ENCODE data around the gene GNGT2. TPM values are rescaled to one million over a fixed set of nuclear protein-coding genes. Genes with fewer than 3 reads are reported as not detected.

Gene GNGT2
- total RNA-seq, 2 experiments from 2014 or later = 40.0 to 45.4 TPM

DNA sequence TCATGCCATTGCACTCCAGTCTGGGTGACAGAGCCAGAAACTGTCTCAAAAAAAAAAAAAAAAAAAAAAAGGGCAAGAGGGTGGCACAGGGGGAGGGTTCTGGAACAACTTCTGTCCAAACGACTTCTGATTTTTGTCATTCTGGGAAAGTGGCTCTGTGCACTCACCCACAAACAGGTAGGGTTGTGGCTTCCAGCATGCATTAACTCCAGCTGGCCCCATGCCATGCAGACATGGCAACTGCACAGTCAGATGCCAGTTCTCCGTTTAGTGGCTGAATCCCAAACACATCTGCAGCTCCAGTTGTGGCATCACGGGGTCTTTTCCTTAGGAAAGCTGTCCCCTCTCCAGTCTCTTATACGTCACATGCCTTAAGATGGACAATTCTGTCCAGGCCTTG, 47.5 kb downstream of the GNGT2 start:
- CTCF ChIA-PET = interaction anchor here (1.6 kb wide), 1 partner anchor 18 kb away, joined by 8 read pairs; no protein-coding TSS in a partner anchor
- H3K27me3 Mint-ChIP-seq (ENCODE audit: low read depth) = peaks cover 28% of the 10 kb centered on the region
- no peak overlapping the region for H3K4me3 Mint-ChIP-seq
- H3K9me3 Mint-ChIP-seq (ENCODE audit: insufficient read depth) = no peaks in the 10 kb centered on the region
- no peak for ATAC-seq
- no peaks in the 10 kb centered on the region for H3K36me3 Mint-ChIP-seq (ENCODE audit: low read depth)
- no peak overlapping the region for H3K27ac Mint-ChIP-seq
- POLR2A ChIA-PET = interaction anchor here (0.7 kb wide), 1 partner anchor 72 kb away, joined by 3 read pairs; no protein-coding TSS in a partner anchor
- H3K4me1 Mint-ChIP-seq (ENCODE audit: low read depth) = no peaks in the 10 kb centered on the region
- DNase-seq = no peak

DNA sequence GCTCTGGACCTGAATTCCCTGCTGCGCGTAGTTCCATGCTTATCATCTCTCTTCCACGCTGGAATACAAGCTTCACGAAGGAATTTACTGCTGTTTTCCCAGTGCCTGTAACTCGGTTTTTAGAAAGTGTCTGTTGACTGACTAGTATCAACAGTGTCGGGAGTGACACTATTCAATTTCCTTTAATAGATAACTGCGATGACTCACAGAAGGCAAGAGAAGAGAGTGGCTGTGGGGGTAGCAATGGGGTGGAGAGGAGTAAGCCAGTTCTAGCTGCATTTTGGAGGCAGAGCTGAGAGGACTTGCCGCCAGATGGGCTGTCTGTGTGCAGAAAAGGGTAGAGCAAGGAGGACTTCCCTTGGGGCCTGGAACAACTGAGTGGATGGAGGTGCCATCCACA, 52.6 kb downstream of the GNGT2 start:
- Mint-ChIP-seq H3K4me1 (ENCODE audit: low read depth) (no peaks in the 10 kb centered on the region), H3K27ac (no peak overlapping the region), H3K27me3 (ENCODE audit: low read depth) (peaks cover 21% of the 10 kb centered on the region), H3K36me3 (ENCODE audit: low read depth) (no peaks in the 10 kb centered on the region), H3K4me3 (no peak overlapping the region), H3K9me3 (ENCODE audit: insufficient read depth) (no peaks in the 10 kb centered on the region)
- DNase-seq (no peak), ATAC-seq (no peak)
- ChIA-PET CTCF (no interaction called here), POLR2A (no interaction called here)

DNA sequence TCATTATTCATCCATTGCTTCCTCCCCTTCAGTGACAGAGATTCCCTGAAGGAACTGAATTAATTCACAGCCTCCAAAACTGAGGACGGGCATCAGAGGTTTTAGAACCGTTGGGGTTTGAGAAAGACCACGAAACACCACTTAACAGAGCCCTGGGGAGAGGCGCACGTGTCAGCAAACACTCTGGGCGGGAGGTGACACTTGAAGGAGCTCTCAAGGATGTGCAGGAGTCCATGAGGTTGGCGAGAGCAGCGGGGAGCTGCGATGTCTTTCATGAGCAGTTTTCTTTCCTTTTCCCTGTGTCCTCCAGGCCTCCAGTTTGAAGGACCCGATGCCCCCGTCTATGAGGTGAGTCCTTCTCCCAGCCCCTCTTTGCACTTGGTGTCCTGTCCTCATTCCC, 54.1 kb downstream of the GNGT2 start:
- ChIA-PET CTCF (no interaction called here), POLR2A (no interaction called here)
- H3K4me3 Mint-ChIP-seq = no peak overlapping the region
- no peaks in the 10 kb centered on the region for H3K9me3 Mint-ChIP-seq (ENCODE audit: insufficient read depth)
- DNase-seq = no peak
- ATAC-seq = no peak
- no peaks in the 10 kb centered on the region for H3K36me3 Mint-ChIP-seq (ENCODE audit: low read depth)
- peaks cover 21% of the 10 kb centered on the region for H3K27me3 Mint-ChIP-seq (ENCODE audit: low read depth)
- no peaks in the 10 kb centered on the region for H3K4me1 Mint-ChIP-seq (ENCODE audit: low read depth)
- H3K27ac Mint-ChIP-seq = no peak overlapping the region

Other genes starting within 250 kb of the GNGT2 start
- gene GIP, start 242.0 kb downstream of the GNGT2 start, total RNA-seq = not detected
- not detected for gene IGF2BP1, start 213.2 kb downstream of the GNGT2 start, total RNA-seq
- gene B4GALNT2, start 77.8 kb downstream of the GNGT2 start, total RNA-seq = not detected
- gene ABI3, start 133 bp upstream of the GNGT2 start, total RNA-seq = 100 to 1,000 TPM; 110 to 117 TPM
- not detected for gene PHOSPHO1, start 20.2 kb upstream of the GNGT2 start, total RNA-seq
- 10 to 100 TPM; 27.3 to 27.9 TPM for gene ZNF652, start 151.7 kb upstream of the GNGT2 start, total RNA-seq
- 100 to 1,000 TPM; 181 to 183 TPM for gene PHB1, start 204.3 kb upstream of the GNGT2 start, total RNA-seq